Peyer's patch (tissue), 4 donors: ENCODE measurements around the gene TAGAP.

Source experiments
- POLR2A ChIP-seq, 2 donors: fragments of 450-650 bp; IDR thresholded peaks; one replicate each; pipeline ENCODE4 v1.5.1; 2017; ENCODE audit warnings: antibody characterized with exemption in 2 of 2, mild to moderate bottlenecking in 2 of 2, moderate library complexity in 2 of 2
- TF ChIP-seq, protein P1 (sequence below), 6 experiments: fragments of 450-650 bp in 4 of 6; fragments of 200-600 bp in 2 of 6; sonication (generic) in 1 of 6; IDR thresholded peaks; one replicate each; pipeline ENCODE4 v1.5.1; 2017 to 2019; ENCODE audit warnings: antibody characterized with exemption in 6 of 6, mild to moderate bottlenecking in 3 of 6, moderate library complexity in 1 of 6

DNA sequence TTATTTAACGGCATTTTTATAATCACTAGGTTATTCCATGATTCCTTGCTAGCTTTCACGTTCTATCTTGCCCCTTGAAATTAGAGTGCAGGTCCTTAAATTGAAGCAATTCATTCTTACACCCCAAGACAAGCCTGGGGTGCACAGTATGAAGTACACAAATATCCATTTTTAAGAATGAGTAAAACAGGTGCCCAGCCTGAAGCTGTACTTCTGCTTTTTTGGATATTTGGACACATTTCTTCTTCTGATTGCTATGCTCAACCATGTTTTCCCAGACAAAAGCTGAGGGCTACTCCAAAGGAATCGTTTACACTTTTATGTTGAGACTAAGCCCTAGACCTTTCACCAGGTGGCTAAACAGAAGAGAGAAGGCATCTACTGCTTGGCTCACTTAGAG is 7.9 kb upstream of the TAGAP start:
- TF ChIP-seq POLR2A (IDR thresholded peaks at IDR 0.05) = no peak
- TF ChIP-seq, protein P1, sequence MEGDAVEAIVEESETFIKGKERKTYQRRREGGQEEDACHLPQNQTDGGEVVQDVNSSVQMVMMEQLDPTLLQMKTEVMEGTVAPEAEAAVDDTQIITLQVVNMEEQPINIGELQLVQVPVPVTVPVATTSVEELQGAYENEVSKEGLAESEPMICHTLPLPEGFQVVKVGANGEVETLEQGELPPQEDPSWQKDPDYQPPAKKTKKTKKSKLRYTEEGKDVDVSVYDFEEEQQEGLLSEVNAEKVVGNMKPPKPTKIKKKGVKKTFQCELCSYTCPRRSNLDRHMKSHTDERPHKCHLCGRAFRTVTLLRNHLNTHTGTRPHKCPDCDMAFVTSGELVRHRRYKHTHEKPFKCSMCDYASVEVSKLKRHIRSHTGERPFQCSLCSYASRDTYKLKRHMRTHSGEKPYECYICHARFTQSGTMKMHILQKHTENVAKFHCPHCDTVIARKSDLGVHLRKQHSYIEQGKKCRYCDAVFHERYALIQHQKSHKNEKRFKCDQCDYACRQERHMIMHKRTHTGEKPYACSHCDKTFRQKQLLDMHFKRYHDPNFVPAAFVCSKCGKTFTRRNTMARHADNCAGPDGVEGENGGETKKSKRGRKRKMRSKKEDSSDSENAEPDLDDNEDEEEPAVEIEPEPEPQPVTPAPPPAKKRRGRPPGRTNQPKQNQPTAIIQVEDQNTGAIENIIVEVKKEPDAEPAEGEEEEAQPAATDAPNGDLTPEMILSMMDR (IDR thresholded peaks at IDR 0.05) = no peak
